ENCODE results near the gene REEP5. TPM values are rescaled to one million over a fixed set of nuclear protein-coding genes. Genes with fewer than 3 reads are reported as not detected.

Gene REEP5
- total and polyA plus RNA-seq, 9 of the 15 experiments (the other 6 are each of a cell fraction or from before 2014, with no cell fraction given): 14.7 to 102 (median 36.0) TPM

DNA sequence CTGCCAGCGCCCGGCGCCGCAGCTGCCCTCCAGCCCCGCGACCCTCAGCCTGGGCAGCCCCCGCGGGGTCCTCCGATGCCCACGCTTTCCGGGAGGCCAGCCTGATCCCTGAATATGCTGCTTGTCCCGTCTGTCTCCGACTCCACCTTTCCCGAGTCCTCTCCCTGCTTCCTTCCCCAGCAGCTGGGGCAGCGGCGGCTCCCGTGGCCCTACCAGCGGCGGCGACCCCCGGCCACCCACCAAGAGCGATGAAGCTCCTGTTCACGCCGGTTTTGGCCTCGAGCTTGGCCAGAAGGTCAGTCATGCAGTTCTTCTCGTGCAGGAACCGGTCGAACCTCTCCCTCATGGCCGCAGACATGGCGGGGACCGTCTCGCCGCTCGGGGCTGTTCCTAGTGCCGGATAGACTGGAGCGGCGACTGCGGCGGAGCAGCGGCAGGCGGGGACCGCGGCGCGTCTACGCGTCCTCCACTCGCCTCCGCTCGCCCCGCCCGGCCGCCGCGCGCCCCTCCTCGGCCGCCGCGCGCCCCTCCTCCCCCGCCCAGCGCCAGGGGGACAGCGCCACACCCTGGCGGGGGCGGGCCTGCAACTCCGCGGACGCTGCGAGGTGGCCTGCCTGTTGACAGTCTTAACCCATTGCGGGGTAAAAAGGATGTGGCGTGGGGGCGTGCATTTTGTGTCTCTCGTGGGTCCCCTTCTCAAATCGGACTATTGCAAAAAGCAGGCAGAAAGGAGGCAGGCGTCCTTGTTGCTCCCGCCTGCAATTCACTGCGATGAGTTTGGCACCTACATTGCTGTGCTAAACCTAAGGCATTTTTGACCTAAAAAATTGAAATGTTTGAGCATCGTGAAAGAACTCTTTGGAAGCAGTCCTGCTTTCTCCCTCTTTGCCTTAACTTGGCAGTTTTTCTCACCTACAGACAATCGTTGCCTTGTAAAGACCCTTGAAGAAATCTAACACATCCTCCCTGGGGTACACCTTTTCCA is at the start of gene REEP5 (continued):
- TF ChIP-seq, protein P1, sequence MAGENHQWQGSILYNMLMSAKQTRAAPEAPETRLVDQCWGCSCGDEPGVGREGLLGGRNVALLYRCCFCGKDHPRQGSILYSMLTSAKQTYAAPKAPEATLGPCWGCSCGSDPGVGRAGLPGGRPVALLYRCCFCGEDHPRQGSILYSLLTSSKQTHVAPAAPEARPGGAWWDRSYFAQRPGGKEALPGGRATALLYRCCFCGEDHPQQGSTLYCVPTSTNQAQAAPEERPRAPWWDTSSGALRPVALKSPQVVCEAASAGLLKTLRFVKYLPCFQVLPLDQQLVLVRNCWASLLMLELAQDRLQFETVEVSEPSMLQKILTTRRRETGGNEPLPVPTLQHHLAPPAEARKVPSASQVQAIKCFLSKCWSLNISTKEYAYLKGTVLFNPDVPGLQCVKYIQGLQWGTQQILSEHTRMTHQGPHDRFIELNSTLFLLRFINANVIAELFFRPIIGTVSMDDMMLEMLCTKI (IDR thresholded peaks at IDR 0.05; ENCODE audit: partially characterized antibody): no peak
- TF ChIP-seq BDP1 (IDR thresholded peaks at IDR 0.05; ENCODE audit: insufficient read depth, insufficient read length) (no peak), POLR2B (IDR thresholded peaks at IDR 0.05; ENCODE audit: low read depth, partially characterized antibody) (peak; percentile 79), MYC (IDR thresholded peaks at IDR 0.05; ENCODE audit: low read depth, low read length) (peak; percentile 69), MYC (CRISPR knock-in tag; IDR thresholded peaks at IDR 0.05; ENCODE audit: borderline replicate concordance, low read depth) (no peak), NELFE (IDR thresholded peaks at IDR 0.05; ENCODE audit: insufficient read depth, insufficient read length) (no peak), ZNF253 (CRISPR knock-in tag; conservative IDR thresholded peaks at IDR 0.05) (no peak), TBL1XR1 (IDR thresholded peaks at IDR 0.05; ENCODE audit: low read length in 2 of 2) (0 out of 4 replicates have a peak, but pooled peaks of 1 of the 2 experiments have one; percentile 25), BHLHE40 (IDR thresholded peaks at IDR 0.05; ENCODE audit: low read length) (no peak), HEY1 (CRISPR knock-in tag; IDR thresholded peaks at IDR 0.05; ENCODE audit: borderline replicate concordance) (no peak), ZNF41 (CRISPR knock-in tag; conservative IDR thresholded peaks at IDR 0.05) (no peak), NFYB (IDR thresholded peaks at IDR 0.05; ENCODE audit: extremely low read depth, insufficient read length) (no peak), ZNF561 (CRISPR knock-in tag; conservative IDR thresholded peaks at IDR 0.05) (no peak)
- TF ChIP-seq, protein P2, sequence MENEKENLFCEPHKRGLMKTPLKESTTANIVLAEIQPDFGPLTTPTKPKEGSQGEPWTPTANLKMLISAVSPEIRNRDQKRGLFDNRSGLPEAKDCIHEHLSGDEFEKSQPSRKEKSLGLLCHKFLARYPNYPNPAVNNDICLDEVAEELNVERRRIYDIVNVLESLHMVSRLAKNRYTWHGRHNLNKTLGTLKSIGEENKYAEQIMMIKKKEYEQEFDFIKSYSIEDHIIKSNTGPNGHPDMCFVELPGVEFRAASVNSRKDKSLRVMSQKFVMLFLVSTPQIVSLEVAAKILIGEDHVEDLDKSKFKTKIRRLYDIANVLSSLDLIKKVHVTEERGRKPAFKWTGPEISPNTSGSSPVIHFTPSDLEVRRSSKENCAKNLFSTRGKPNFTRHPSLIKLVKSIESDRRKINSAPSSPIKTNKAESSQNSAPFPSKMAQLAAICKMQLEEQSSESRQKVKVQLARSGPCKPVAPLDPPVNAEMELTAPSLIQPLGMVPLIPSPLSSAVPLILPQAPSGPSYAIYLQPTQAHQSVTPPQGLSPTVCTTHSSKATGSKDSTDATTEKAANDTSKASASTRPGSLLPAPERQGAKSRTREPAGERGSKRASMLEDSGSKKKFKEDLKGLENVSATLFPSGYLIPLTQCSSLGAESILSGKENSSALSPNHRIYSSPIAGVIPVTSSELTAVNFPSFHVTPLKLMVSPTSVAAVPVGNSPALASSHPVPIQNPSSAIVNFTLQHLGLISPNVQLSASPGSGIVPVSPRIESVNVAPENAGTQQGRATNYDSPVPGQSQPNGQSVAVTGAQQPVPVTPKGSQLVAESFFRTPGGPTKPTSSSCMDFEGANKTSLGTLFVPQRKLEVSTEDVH (IDR thresholded peaks at IDR 0.05; ENCODE audit: low read depth, partially characterized antibody): no peak
- TF ChIP-seq, protein P3, sequence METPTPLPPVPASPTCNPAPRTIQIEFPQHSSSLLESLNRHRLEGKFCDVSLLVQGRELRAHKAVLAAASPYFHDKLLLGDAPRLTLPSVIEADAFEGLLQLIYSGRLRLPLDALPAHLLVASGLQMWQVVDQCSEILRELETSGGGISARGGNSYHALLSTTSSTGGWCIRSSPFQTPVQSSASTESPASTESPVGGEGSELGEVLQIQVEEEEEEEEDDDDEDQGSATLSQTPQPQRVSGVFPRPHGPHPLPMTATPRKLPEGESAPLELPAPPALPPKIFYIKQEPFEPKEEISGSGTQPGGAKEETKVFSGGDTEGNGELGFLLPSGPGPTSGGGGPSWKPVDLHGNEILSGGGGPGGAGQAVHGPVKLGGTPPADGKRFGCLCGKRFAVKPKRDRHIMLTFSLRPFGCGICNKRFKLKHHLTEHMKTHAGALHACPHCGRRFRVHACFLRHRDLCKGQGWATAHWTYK (CRISPR knock-in tag; IDR thresholded peaks at IDR 0.05): no peak
- TF ChIP-seq, protein P4, sequence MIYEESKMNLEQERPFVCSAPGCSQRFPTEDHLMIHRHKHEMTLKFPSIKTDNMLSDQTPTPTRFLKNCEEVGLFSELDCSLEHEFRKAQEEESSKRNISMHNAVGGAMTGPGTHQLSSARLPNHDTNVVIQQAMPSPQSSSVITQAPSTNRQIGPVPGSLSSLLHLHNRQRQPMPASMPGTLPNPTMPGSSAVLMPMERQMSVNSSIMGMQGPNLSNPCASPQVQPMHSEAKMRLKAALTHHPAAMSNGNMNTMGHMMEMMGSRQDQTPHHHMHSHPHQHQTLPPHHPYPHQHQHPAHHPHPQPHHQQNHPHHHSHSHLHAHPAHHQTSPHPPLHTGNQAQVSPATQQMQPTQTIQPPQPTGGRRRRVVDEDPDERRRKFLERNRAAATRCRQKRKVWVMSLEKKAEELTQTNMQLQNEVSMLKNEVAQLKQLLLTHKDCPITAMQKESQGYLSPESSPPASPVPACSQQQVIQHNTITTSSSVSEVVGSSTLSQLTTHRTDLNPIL (CRISPR knock-in tag; IDR thresholded peaks at IDR 0.05): no peak
- TF ChIP-seq, protein P5, sequence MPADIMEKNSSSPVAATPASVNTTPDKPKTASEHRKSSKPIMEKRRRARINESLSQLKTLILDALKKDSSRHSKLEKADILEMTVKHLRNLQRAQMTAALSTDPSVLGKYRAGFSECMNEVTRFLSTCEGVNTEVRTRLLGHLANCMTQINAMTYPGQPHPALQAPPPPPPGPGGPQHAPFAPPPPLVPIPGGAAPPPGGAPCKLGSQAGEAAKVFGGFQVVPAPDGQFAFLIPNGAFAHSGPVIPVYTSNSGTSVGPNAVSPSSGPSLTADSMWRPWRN (IDR thresholded peaks at IDR 0.05; ENCODE audit: low read depth): 0 out of 2 replicates have a peak, but pooled peaks have one; percentile 27
